Transverse colon (tissue), 3 donors: ENCODE results near the gene FAM149A.

Experiments
- POLR2A ChIP-seq: fragments of 450-650 bp; IDR thresholded peaks from one replicate; pipeline ENCODE4 v1.6.1; 2016; ENCODE audit warnings: antibody characterized with exemption, mild to moderate bottlenecking, moderate library complexity
- TF ChIP-seq, protein P1 (sequence below), 5 experiments: fragments of 200-600 bp in 3 of 5; fragments of 450-650 bp in 2 of 5; sonication (generic) in 3 of 5; IDR thresholded peaks; 1 replicate in 2 of 5; 2 replicates in 3 of 5; pipeline ENCODE4 v1.5.1; 2016 to 2017; ENCODE audit warnings: antibody characterized with exemption in 5 of 5, inconsistent platforms in 3 of 5, mild to moderate bottlenecking in 2 of 5, moderate library complexity in 1 of 5

DNA sequence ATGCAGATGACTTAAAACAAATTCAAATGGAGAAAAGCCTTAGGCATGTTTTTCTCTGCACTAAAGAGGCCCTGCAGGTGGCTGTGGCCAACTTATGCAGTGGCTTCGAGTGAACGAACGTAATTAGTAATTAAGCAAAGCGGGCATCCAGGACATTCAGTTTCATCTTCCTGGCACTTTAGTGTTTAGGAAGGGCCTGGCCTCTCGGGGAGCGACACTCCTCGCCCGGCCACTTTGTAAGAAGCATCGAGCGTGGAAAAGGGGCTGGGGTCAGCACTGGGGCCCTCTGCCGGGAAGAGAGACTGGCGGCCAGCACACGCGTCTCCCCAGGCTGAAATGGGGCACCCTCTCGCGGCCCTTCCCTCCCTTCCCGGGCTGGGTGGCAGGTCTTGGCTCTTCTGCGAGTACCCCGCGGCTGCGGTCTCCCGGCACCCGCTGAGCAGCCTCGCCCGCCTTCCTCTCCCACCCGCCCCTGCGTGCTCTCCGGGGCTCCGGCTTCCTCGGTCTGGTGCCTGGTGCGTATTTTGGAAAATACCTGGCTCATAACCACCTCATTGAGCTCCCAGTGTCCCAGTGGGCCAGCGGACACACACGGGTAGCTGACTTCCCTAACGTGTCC, 86.2 kb downstream of the FAM149A start:
- TF ChIP-seq, protein P1, sequence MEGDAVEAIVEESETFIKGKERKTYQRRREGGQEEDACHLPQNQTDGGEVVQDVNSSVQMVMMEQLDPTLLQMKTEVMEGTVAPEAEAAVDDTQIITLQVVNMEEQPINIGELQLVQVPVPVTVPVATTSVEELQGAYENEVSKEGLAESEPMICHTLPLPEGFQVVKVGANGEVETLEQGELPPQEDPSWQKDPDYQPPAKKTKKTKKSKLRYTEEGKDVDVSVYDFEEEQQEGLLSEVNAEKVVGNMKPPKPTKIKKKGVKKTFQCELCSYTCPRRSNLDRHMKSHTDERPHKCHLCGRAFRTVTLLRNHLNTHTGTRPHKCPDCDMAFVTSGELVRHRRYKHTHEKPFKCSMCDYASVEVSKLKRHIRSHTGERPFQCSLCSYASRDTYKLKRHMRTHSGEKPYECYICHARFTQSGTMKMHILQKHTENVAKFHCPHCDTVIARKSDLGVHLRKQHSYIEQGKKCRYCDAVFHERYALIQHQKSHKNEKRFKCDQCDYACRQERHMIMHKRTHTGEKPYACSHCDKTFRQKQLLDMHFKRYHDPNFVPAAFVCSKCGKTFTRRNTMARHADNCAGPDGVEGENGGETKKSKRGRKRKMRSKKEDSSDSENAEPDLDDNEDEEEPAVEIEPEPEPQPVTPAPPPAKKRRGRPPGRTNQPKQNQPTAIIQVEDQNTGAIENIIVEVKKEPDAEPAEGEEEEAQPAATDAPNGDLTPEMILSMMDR (IDR thresholded peaks at IDR 0.05): peak in 2 of 5 experiments; percentile 3 to 40
- no peak for TF ChIP-seq POLR2A
